Measurements from ENCODE around the gene HOXB9. TPM values are rescaled to one million over a fixed set of nuclear protein-coding genes. Genes with fewer than 3 reads are reported as not detected.

Gene HOXB9
- total RNA-seq, 1 experiment from 2014 or later = 1.4 TPM

- Mint-ChIP-seq H3K9me3 (ENCODE audit: unreplicated experiment) (no peaks in the 10 kb centered on the region), H3K4me1 (ENCODE audit: insufficient read depth, unreplicated experiment) (no peaks in the 10 kb centered on the region), H3K4me3 (ENCODE audit: unreplicated experiment) (no peak overlapping the region), H3K27me3 (ENCODE audit: insufficient read depth, unreplicated experiment) (peaks cover 92% of the 10 kb centered on the region), H3K27ac (ENCODE audit: low read depth, unreplicated experiment) (no peak overlapping the region), H3K36me3 (ENCODE audit: insufficient read depth, unreplicated experiment) (no peaks in the 10 kb centered on the region)
- CTCF ChIA-PET = interaction anchor here (0.5 to 1.5 kb wide), 7 partner anchors 13 to 551 kb away, joined by 3 to 7 read pairs (median 4); no protein-coding TSS in a partner anchor
- POLR2A ChIA-PET = no interaction called here
- DNase-seq (ENCODE audit: unreplicated experiment) = no peak
- intact Hi-C loops (cut with micrococcal nuclease) = no loop called here
- no TSS peak for BruUV-seq (replicated peaks)
- TF ChIP-seq, protein P1, sequence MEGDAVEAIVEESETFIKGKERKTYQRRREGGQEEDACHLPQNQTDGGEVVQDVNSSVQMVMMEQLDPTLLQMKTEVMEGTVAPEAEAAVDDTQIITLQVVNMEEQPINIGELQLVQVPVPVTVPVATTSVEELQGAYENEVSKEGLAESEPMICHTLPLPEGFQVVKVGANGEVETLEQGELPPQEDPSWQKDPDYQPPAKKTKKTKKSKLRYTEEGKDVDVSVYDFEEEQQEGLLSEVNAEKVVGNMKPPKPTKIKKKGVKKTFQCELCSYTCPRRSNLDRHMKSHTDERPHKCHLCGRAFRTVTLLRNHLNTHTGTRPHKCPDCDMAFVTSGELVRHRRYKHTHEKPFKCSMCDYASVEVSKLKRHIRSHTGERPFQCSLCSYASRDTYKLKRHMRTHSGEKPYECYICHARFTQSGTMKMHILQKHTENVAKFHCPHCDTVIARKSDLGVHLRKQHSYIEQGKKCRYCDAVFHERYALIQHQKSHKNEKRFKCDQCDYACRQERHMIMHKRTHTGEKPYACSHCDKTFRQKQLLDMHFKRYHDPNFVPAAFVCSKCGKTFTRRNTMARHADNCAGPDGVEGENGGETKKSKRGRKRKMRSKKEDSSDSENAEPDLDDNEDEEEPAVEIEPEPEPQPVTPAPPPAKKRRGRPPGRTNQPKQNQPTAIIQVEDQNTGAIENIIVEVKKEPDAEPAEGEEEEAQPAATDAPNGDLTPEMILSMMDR (IDR thresholded peaks at IDR 0.05; ENCODE audit: unreplicated experiment) = no peak
Measured at GRCh38 chr17:48631693-48632578, 5.8 kb upstream of the HOXB9 start.

- H3K27ac Mint-ChIP-seq (ENCODE audit: low read depth, unreplicated experiment) = no peak overlapping the region
- no peak overlapping the region for H3K4me3 Mint-ChIP-seq (ENCODE audit: unreplicated experiment)
- intact Hi-C loops (cut with micrococcal nuclease) = no loop called here
- ChIA-PET POLR2A (no interaction called here), CTCF (interaction anchor here (0.7 to 0.9 kb wide), 2 partner anchors 276 to 550 kb away, joined by 3 to 4 read pairs; no protein-coding TSS in a partner anchor)
- H3K9me3 Mint-ChIP-seq (ENCODE audit: unreplicated experiment) = no peaks in the 10 kb centered on the region
- peaks cover 92% of the 10 kb centered on the region for H3K27me3 Mint-ChIP-seq (ENCODE audit: insufficient read depth, unreplicated experiment)
- no TSS peak for BruUV-seq (replicated peaks)
- TF ChIP-seq, protein P1 (IDR thresholded peaks at IDR 0.05; ENCODE audit: unreplicated experiment) = no peak
- no peaks in the 10 kb centered on the region for H3K36me3 Mint-ChIP-seq (ENCODE audit: insufficient read depth, unreplicated experiment)
- DNase-seq (ENCODE audit: unreplicated experiment) = no peak
- no peaks in the 10 kb centered on the region for H3K4me1 Mint-ChIP-seq (ENCODE audit: insufficient read depth, unreplicated experiment)
Measured at GRCh38 chr17:48630925-48631692, 5.0 kb upstream of the HOXB9 start.

GRCh38 chr17:48630009-48630924 is 4.1 kb upstream of the HOXB9 start:
- Mint-ChIP-seq H3K4me1 (ENCODE audit: insufficient read depth, unreplicated experiment) (peaks cover 6% of the 10 kb centered on the region), H3K27me3 (ENCODE audit: insufficient read depth, unreplicated experiment) (peaks cover 92% of the 10 kb centered on the region), H3K27ac (ENCODE audit: low read depth, unreplicated experiment) (no peak overlapping the region), H3K9me3 (ENCODE audit: unreplicated experiment) (no peaks in the 10 kb centered on the region), H3K4me3 (ENCODE audit: unreplicated experiment) (no peak overlapping the region), H3K36me3 (ENCODE audit: insufficient read depth, unreplicated experiment) (no peaks in the 10 kb centered on the region)
- no peak for DNase-seq (ENCODE audit: unreplicated experiment)
- intact Hi-C loops (cut with micrococcal nuclease) = no loop called here
- ChIA-PET CTCF (interaction anchor here (0.6 kb wide), 1 partner anchor 366 kb away, joined by 3 read pairs; no protein-coding TSS in a partner anchor), POLR2A (interaction anchor here (1.4 kb wide), 1 partner anchor 10 kb away, joined by 4 read pairs; no protein-coding TSS in a partner anchor)
- TF ChIP-seq, protein P1 (IDR thresholded peaks at IDR 0.05; ENCODE audit: unreplicated experiment) = no peak
- BruUV-seq (replicated peaks) = no TSS peak

Data from MCF 10A (cell line).